ENCODE measurements around the gene HIVEP3.

Gene HIVEP3

DNA sequence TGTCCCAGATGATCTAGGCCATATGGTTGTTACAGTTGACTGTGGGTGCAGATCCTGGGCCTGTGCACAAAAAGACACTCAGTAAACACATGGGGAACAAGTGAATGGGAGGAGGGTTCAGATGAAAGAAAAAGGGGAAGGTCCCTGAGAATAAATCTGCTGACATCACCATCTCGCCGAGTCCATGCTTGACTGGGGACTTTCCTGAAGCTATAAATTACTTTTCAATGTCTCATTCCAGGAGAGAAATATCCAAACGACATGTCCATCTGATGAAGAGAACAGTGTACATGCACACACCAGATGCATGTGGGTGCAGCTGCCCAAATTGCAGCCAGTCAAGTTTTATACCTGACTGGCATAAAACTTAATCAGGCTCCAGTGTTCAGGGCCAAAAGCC is 109.0 kb downstream of the HIVEP3 start:
- DNase-seq, result no peak

DNA sequence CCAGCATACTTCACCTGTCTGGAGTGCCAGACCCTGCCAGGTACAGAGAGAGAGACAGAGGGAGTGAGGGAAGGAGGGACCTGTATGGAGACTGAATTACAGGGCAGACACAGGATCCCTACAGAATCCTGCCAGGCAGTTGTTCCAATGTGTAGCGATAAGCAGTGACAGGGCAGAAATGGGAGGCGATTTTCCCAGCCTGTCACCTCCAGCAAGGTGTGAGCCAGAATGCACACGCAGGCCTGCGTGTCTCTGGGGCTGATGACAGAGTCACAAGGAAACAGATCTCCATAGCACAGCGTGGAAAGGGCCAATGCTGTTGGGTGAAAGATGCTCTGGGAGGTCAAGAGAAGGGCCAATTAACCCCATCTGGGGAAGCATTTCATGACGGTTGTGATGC is 111.3 kb downstream of the HIVEP3 start:
- DNase-seq, result no peak

DNA sequence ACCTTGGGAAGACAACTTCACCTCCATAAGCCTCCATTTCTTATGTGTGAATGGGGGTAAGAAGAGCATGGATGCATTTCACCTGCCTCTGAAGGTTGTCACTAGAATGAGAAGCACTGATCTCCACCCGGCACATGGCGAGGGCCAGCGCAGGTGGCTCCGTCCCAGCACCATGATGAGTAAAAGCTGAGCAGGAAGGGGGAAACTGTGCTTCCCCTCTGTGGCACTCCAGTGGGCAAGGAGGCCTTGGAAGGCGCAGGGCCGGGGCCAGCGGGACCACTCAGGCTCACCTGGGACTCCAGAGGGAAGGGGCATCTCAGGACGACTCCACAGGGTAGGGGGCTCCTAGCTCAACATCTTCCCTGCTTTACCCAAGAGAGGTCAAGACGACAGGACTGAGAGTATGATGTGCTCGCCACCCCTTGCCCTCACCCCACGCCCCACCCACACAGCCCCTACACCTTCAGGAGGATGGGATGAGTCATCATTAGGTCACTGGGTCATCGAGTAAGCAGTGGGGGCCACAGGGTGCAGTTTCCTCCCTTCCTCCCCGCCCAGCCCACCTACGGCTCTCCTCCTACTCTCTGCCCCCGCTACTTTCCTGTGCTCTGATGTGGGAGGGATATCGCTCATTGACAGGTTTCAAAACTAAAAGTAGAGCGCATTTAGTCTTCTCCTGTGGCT is 112.1 kb downstream of the HIVEP3 start:
- peak; percentile 63 for DNase-seq

DNA sequence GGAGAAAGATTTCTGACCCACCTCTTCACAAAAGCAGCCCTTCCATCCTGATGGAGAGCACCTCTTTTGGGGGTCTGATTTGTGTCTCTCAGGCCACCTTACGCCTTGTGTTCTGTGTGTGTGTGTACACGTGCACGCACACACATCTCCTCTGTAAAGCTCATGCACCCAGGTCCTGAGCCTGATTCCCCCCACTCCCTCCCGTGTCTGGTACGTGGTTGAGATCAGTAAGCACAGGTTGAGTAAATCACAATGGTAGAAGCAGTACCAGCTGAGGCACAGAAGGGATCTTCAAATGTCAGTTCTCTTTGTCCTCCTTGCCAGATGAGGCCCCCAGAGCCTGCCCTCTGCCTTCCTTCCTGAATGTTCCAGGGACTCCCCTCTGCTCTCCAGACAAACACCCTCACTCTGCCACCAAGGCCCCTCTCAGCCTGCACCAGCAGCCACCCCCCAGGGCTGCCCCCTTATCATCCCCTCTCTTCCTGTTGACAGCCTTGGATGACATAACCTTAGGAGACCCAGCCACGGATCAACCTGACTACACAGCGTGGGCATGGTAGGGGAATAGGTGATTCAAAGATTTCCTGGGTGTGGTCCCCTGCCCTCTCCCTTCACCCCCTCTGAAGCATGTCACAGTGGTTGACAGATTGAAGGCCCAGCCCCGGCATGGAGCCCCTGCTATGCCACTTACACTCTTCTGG is 112.8 kb downstream of the HIVEP3 start:
- DNase-seq, result peak; percentile 41

DNA sequence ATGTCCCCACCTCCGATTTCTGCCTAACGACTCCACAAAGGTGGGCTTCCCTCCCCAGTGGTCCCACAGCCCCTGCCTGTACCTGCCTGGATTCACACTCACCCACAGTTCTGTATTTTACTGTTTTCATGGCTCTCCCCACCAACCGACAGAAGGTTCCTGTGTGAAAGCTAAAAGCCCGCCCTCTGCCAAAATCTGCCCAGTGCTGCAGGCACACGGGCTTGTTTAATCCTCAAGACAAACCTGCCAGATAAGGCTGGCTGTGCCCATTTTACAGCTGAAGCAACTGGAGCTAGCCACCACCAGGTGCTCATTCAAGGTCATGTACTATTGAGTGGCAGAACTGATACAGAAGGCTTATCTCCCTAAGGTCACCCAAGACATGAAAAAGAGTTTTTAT is 114.5 kb downstream of the HIVEP3 start:
- peak; percentile 60 for DNase-seq

DNA sequence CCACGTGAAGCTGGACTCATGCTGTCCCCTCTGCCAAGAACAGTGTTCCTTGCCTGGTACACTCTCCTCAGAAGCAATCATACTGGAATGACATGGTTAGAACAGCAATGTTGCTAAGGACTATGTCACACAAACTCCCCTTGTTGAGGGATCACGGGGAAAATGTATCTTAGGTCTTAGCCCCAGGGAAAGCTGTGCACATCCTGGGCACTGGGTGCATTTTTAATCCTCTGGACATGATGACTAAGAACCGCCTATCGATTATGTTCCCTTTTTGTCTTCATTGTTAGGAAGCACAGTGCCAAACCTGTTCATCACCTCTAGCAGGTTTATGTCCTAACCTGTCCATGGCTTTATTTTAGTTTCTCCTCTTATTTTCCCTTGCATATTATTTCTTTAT is 115.1 kb downstream of the HIVEP3 start:
- no peak for DNase-seq

DNA sequence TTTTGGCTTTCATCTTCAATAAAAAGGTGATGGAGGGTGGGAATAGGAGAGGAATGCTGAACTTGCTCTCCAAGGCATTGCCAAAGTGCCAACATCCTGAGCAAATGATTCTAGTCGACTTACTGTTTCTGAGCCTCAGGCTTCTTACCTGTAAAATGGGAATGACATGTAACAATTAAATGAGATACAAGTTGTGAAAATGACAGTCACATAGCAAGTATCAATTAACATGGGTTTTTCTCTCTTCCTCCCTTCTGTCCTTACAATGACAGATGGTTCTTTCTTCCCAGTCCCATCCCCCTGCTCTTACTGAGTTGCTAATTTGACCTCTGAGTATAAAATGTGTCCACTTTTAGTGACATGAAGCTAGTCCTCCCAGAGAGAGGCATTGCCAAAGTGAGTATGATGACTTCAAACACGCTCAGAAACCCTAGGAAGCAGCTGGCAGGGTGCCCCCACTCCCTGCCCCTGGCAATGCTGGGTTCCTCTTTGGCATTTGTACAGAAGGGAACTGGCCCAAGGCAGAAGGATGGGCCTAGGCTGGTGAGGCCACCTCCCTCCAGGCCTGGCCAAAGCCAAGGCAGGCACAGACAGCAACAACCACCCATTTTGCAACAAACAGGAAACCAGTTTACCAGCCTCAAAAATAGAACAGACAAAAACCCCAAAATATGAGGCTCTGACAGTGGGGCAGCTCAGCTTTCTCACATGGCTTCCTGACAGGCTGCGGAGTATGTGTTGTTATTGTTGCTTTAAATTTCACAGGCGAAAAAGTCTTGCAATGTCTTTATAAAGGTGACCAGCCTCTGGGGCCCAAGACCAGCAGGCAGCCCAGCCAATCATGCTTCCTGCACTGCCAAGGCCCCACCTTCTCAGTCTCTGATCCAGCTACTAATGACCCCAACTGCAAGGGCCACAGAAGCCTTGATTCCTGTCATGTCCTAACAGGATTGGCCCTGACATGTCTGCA is 115.9 kb downstream of the HIVEP3 start:
- peak; percentile 76 for DNase-seq

DNA sequence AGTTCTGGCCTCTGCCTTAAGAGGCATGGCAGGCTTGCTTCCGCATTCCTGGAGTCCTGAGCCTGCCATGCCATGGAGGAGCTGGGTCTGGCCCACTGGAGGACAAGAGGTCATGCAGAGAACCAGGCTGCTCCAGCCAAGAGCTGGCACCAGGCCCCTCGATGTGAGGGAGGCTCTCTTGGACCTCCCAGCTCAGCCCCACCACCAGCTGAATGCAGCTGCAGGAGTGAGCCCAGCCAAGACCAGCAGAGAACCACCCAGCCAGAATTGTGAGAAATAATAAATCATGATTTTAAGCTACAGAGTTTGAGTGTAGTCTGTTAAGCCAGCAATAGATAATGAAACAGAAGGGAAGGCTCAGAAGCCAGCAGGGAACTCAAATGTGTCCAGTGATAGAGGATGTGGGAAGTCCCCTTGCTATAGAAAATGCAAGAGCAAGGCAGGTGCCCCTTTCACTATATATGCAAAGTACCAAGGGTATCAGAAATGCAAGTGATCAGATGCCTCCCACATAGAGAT is 118.4 kb downstream of the HIVEP3 start:
- no peak for DNase-seq

DNA sequence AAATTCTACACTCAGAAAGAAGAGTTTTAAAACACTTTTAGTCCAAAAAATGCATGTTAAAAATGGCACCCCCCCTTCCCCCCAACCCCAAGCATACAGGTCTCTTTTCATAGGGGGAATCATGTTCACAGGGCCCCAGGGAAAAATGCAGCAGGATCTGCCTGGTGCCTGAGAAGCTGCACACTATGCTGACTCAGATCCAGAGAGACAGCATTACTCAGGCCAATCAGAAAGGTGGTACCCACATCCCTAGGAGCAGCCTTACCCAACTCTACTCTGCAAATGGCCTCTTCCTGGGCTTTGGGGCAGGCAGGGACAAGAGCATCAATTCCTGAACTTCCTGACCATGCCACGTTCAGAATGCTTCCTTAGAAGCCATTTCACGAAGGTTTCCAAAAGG is 119.0 kb downstream of the HIVEP3 start:
- no peak for DNase-seq

DNA sequence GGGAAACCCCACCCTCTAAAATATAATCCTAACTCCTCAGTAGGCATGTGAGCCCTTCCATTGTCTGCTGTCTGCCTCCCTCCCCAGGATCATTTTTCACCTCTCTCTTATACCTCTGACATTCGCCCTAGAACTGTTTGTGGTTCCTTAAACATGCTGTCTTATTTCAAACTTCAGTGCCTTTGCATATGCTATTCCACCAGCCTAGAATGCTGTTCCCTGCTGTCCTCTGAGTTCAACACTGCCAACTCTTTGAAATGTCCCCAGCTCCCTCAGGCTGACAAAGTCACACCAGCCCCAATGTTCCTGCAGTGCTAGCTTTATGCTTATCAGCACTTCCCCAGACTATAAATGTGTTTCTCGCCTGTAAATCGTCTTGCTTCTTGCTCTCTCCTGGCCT is 119.5 kb downstream of the HIVEP3 start:
- DNase-seq, result no peak

DNA sequence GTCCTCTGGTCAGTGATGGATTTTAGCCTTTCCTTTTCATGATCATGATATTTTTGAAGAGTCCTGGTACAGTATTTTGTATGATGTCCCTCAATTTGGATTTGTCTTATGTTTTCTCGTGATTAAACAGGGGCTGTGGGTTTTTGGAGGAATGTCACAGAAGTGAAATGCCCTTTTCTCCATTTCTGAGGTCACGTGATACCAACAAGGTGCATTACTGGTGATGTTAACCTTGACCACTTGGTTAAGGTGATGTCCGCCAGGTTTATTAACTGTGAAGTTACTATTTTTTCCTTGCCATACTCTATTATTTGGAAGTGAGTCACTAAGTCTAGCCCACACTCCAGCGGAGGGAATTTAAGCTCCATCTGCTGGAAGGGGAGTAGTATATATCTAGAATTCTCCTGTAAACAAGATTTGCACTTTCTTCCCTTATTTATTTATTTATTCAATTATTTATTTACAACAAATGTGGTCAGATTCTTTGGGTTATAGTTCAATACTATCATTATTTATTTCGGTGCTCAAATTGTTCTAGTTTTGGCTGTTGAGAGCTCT is 123.4 kb downstream of the HIVEP3 start:
- no peak for DNase-seq

DNA sequence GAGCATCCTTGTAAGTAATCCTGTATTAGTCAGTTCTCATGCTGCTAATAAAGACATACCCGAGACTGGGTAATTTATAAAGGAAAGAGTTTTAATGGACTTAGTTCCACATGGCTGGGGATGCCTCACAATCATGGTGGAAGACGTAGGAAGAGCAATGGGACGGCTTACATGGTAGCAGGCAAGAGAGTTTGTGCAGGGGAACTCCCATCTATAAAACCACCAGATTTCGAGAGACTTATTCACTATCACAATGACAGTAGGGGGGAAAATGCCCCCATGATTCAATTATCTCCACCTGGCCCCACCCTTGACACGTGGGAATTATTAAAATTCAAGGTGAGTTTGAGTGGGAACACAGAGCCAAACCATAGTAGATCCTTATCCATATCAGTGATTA is 124.7 kb downstream of the HIVEP3 start:
- no peak for DNase-seq

DNA sequence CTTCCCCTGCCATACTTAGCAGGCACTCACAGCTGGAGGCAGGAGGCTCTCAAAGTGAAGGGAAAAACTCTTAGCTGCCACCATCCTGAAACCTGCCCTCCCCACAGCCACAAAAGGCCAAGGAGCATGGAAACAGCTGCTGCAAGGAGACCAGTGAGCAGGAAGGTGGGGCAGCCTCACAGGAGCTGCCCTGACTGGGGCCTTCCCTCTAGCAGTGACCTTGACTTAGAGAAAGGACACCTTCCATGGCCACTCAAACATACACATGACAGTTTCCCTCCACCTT is 126.3 kb downstream of the HIVEP3 start:
- DNase-seq, result no peak

DNA sequence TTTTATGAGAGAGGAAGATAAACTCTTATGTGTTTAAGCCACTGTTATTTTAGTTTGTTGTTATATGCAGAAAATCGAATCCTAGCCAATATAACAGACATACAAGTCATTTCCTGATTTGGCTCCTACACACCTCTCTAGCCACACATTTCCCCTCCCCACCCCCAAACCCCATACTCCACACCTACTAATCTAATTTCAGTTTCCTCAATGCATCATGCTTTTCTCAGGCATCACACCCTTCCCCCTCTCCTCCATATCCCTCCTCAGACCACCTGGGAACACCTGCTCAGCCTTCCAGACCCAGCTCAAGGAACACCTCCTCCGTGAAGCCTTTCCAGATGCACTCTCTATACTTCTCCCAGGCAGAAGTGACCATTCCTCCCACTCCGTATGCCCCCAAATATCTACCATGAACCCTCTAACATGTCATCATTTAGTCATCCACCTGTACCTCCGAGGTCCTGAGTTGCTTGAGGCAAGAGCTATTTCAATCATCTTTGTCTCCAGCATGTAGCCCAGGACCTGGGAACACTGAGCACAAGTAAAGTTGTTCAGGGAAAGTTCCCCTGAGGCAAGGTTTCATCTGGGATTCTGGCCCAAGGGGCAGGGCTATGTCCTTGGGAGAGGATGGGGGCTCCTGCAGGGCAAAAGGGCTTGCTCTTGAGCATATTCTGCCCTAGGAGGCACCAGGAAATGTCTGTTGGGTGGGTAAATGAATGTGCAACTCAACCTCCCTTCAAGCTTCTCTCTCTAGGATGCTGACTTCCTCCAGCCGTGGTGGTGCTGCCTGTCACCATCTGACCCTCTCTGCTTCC is 126.8 kb downstream of the HIVEP3 start:
- DNase-seq, result peak; percentile 43

DNA sequence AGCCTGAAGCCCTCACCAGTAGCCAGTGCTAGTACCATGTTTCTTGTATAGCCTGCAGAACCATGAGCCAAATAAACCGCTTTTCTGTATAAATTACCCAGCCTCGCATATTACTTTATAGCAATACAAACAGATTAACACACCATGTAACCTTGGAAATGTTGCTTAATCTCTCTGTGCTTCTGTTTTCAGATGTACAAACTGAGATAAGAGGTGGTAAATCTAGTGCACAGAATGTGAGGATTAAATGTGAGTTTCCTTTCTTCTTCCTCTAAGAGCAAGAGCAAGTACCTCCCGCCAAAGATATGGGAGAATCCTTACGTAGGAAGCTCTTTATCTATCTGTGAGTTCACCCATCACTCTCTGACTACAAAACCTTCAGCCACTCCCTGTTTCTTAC is 128.4 kb downstream of the HIVEP3 start:
- no peak for DNase-seq

DNA sequence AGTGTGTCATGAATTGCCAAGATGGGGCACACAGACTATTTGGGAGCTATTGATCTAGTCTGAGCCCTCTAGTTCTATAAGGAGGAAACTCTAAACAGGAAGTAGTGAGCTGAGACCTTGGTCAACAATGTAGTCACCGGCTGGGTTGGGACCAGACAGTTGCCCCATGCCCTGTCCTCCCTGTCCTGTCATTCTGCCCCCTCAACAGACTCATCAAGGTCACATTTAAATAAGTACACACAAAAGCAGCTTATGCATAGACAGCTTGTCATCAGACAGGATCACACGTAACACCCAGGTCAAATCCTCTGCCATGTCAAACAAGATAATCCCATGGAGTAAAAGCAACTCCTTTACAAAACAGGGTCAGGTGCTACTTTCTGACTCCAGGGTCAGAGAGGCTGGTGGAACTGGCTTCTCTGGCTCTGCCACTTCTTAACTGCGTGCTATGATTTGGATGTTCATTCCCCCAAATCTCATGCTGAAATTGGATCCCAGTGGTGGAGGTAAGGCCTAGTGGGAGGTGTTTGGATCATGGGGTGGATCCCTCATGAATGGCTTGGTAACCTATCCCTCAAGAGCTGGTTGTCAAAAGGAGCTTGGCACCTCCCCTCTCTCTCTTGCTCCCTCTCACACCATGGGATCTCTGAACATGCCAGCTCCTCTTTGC is 128.9 kb downstream of the HIVEP3 start:
- no peak for DNase-seq

DNA sequence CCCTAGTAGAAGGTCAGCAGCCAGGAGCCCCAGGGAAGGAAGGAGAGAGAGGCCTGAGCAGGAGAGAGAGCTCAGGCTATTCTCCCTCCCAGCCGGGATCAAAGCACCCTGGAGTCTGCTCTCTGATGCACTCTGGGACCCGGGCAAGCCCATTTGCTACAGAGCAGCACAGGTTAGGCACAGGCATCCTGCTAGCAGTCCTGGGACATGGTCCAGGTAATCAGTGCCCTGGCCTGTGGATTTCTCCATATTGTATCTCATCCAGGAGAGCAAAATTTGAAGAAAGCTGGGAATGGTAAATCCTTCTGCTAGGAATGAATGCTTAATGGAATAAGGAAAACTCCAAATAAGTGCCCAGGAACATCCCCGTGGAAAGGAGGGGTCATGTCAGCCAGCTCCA is 130.3 kb downstream of the HIVEP3 start:
- DNase-seq, result no peak

DNA sequence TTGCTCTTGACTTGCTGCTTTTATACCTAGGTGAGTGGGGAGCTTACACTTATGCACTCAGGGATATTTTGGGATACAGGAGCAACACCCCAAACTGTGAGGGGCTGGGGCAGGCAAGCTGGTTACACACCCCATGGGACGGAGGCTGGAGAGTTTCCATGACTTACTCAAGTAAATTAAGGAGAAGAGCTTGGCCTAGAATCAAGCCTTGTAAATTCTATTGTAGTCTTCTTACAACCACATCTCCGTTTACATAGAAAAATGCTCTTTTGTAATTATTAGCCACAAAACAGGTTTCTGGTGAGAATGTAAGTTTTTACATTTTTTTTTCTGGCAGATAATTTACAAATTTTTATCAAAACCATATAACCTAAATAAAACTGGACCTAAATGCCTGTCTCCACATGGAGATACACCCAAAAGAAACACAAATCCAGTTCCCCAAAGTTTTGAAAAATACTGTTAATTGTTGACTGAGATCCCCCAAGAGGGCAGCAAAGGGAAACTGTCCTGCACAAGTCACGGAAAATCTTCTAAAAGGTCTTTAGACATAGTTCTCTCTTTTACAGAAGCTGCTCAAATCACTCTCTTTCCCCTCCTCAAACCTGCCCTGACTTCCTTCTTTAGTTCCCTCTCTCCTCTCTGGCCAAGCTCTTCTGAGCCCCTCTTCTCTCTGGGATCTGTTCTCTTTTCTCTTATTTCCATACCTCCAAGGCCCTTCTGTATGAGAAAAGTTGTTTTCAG is 134.0 kb downstream of the HIVEP3 start:
- no peak for DNase-seq

DNA sequence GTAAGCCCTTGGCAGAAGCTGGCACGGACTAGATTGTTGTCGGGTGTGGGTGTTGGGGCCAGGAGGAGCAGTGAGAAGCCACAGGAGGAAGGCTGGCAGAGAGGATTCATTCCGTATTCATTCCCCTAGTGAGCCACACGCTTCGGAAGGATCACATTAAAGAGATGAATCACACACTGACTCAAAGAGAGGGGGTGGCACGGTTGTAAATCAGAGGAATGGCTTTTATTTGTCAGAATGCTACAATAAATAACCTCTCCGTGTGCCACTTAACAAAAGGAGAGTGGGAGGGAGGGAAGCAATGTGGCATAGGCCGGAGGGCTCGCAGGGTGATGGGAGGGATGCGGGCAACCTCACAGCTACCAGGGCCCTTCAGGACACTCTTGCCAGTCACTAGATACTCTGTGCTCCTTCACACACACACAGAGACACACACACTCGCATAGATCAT is 135.5 kb downstream of the HIVEP3 start:
- no peak for DNase-seq

DNA sequence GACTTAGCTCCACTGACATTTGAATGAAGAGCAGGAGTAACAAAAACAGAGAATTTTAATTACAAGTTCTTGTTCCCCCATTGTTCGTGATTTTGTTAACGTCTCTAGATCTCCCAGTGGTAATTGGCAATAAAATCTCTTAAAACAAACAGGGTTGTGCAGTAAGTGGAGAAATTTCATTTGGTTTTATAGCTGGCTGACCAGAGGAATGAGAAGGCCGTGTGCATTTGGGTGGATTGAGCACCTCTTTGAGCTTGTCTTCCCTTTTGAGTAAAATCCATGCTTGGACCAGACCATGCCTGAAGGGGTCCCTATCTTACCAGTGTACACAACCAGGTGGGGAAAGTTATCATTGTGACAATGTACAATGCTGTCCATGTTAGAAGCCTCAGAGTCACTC is 137.8 kb downstream of the HIVEP3 start:
- no peak for DNase-seq

DNA sequence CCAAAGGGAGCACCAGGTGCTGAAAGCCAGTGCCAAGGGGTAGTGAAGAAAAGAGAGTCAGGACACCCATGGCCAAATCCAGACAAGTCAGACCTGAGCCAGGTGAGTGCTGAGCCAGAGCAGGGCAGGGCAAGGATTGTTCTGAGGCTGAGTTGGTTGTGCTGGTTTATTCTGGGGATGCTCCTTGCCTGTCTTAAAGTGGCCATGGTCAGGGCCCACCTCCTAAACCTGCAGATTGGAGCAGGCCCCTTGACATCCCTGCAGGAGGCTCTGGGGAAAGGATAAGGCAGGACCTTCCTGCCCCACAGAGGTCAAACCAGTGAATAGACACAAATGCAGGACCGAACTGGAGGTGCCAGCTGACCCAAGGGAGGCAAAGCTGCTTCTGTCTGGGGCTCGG is 138.4 kb downstream of the HIVEP3 start:
- no peak for DNase-seq
